ENCODE measurements around the gene RPIA.
"Not testable (repeated sequence)": the region's sequence is repeated elsewhere in the genome, so short reads cannot be mapped to it uniquely, and the experiment has no call there.

- not testable (repeated sequence) for TF ChIP-seq CTCF (IDR thresholded peaks at IDR 0.05); SIN3A (IDR thresholded peaks at IDR 0.05; ENCODE audit: borderline replicate concordance, insufficient read depth, low read depth, low read length); POLR2AphosphoS5 (IDR thresholded peaks at IDR 0.05; ENCODE audit: low read depth, low read length)
Measured at GRCh38 chr2:88797164-88797563, 105.7 kb downstream of the RPIA start.

All from Panc1 (cell line).